ENCODE results near the gene ARNT2.
"Not testable (repeated sequence)": the region's sequence is repeated elsewhere in the genome, so short reads cannot be mapped to it uniquely, and the experiment has no call there.

Gene ARNT2

DNA sequence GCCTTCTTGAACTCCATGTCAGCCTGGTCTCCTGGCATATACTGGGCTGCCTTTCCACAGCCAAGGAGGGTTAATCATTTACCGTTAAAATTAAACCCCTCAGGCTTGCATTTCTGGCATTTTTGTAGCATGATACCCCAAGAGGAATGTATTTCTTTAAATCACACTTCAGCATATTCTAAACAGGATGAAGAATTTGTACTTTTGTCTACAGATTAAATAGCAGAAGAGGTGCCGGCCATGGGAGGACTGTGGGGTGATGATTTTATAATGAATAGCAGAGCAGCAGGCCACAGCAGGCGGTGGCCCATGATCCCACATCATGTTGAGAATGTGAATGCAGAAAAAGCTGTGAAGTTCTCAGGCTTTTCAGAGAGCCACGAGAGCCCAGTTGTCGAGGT is 90.2 kb downstream of the ARNT2 start:
- no peak for DNase-seq

DNA sequence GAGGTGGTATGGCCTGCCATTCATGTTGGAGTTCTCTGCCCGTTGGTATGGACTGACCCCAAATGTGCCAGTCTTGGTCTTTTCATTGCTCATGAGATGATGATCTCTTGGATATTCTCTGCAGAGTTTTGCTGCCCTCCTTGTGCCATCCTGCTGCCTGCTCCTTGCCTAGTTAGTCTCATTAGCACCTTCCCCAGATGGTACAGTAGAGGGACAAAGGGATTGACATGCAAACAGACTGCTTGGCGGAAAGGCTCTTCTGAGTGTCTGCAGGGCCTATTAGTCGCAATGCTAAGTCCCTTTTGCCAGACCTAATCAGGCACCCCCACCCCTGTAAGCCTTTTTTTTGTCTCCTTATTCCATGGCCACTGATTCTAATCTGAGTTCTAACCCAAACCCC is 90.6 kb downstream of the ARNT2 start:
- no peak for DNase-seq

DNA sequence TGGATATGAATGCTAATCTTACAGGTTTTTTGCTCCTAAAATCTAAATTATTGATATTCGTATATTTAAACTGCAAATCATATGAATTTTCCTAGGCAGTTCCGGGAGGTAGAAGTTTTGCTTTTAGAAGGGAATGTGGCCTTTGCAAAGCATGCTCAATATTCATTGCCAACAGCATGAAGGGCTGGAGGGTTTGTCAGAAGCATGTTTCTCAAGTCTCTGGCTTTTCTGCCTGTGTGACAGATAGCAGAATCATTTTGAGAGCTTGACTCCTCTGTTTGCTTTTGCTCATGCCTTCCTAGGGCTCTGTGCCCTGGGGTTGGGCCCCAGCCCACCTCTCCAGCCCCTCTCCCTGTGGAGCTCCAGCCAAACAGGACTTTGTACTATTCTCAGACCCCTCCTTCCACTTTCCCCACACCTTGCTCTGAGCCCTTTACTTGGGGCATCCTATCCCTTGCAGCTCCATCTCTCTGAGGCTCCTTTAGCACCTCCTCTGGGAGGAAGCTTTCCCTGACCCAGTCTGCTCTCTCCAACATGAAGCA is 91.3 kb downstream of the ARNT2 start:
- DNase-seq, result no peak

- no peak for DNase-seq
Measured at GRCh38 chr15:80496096-80496495, 91.9 kb downstream of the ARNT2 start.

DNA sequence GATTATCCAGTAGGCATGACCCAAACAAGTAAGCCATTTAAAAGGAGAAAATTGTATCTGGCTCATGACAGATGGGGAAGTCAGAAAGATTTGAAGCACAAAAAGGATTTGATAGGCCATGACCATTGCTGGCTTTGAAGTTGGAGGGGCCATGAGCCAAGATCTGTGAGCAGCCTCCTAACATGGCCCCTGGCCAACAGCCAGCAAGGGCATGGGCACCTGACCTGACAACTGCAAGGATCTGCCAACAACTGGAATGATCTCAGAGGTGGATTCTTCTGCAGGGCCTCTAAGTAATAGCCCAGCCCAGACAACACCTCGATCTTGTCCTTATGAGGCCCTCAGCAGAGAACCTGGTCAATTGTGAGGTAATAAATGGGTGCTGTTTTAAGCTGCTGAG is 93.0 kb downstream of the ARNT2 start:
- no peak for DNase-seq

DNA sequence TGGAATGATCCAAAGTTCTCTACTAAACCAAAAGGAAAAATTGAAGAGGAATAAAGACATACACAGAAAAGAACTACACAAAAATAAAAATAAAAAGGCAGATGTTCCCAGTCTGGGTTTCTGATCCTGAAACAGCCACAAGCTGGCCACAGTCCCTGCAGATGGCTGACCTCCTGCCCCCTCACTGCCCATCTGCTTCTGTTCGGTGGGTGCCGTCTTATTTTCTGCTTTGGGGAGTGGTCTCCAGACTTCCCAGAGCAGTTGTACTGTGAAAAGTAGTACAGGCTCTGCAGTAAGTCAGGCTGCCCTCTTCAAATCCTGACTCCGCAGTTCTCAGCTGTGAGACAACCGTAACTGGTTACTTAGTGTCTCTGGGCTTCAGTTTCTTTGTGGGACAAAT is 94.5 kb downstream of the ARNT2 start:
- DNase-seq, result no peak

DNA sequence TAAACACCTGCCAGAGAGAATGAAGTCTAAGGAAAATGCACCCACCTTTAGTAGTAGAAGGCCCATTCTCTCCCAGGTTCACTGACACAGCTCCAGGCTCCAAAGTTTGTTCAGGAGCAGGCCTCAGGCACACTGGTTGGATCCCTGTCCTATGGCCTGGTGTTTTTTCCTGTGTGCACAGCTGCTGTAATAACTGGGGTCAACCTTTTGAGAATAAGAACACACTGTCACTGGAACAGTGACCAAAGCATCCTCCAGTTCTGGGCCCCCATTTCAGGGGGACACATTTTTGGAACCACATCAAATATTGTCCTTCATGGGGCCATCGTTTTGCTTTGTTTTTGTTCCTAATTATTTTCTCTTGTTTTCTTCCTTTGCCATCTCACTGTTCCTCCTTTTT is 95.8 kb downstream of the ARNT2 start:
- DNase-seq, result no peak

DNA sequence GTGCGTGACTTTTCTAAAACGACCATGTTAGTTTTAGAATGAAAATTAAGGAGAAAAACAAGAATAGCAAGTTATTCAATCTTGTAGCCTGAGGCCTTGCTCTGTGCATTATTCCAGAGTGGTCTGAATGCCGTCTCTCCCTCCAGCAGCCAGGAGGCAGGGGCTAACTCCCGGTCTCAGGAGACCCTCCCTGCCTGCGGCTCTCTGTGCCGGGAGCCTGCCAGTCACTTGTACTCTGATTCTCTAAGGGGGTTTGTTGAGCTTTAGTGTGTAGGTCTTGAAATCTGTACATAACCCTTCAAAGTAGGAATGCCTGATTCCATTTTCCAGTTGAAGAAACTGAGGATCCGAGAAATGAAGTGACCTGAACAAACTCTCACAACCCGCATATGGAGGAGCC is 97.3 kb downstream of the ARNT2 start:
- DNase-seq, result no peak

DNA sequence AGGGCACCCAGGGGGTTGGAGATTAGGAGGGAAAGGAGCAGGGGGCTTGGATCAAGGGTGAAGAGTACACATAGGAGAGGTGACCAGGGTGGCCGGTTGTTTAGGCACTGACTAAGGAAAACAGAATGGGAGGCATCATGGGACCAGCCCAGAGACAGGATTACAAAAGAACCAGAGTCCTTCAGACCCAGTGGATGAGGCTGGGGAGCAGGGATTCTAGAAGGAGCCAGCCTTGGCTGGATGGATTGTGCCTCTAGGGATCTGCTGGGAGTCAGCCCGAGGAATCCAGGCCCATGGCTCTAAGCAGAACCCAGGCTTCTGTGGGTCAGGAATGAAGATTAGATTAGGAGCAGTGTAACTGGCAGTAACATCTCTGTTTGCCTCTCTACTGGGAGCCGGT is 98.6 kb downstream of the ARNT2 start:
- no peak for DNase-seq

- DNase-seq, result no peak
Measured at GRCh38 chr15:80503319-80503952, 99.3 kb downstream of the ARNT2 start.

DNA sequence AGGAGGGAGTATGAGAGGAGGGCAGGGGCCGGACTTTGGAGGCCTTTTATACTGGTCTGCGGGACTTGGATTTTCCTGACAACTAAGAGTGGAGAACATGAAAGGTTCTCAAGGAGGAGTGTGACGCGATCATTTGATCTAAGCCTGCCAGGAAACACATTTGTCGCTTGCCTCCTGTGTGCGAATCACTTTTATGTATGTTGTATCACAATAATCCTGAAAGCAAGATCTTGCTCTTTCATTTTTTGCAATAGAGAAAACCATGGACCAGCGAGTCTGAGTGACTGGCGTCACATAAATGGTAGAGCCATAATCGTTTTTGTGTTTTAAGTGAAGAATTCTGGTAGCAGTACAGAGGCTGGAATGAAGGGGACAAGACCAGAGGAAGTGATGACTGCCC is 100.7 kb downstream of the ARNT2 start:
- no peak for DNase-seq

- no peak for DNase-seq
Measured at GRCh38 chr15:80506286-80506893, 102.2 kb downstream of the ARNT2 start.

GRCh38 chr15:80507131-80507530 is 102.9 kb downstream of the ARNT2 start:
- DNase-seq, result no peak

DNA sequence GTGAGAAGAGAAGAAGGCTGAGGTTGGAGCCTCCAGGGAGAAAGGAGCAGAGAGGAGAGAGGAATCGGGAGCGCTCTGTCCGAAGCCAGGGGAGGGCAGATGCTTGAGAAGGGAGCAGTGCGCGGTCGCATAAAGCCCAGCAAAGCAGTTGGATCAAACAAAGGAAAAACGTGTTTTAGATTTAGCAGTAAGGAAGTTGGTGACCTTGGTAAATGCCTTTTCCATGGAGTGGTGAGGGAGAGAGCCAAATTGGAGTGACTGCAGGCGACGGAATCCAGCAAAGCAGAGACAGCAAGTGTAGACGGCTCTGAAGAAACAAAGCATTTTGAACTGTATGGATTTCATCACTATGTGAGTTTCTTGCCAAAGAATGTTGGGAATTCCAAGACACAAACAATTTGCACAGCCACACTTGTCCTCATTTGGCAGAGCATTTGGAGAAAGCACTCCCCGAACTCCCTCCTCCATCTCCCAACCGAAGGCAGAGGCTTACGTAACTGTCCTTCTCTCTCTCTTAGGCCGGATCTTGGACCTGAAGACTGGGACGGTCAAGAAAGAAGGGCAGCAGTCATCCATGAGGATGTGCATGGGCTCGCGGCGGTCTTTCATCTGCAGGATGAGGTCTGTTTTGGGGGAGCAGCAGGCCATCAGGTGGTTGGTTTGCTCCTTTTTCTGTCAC is 103.6 kb downstream of the ARNT2 start:
- DNase-seq, result no peak

DNA sequence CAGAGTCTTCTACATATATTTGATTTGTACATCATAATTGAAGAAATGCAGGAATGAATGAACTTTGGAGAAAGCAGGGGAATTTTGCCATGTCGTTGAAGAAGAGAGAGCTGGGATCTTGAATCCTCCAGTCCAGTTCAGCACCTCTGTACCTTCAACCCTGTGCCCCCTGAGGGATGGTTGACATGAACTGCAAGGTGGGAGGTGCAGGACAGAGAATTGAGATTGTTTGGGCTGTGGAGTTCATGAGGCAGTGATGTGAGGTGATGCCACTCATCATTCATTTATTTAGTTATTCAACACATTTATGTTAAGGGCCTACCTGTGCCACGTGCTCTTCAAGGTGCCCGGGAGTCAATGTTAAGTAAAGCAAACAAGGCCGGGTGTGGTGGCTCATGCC is 104.6 kb downstream of the ARNT2 start:
- no peak for DNase-seq

DNA sequence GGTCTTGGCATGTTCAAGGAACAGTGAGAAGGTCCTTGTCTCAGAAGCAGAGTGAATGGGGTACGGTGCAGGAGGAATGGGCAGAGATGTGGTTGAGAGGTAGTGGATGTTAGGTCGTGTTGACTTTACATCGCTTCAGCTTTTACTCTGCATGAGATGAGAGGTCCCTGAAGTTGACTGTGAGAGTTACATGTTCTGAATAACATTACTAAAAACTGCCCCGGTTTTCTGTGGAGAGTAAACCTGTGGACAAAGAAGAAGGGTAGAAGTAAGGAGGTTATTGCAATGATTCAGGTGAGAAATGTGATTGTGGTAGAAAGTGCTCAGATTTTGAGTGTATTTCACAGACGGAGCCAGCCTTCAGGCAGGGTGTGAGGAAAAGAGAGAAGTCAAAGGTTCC is 105.6 kb downstream of the ARNT2 start:
- no peak for DNase-seq

DNA sequence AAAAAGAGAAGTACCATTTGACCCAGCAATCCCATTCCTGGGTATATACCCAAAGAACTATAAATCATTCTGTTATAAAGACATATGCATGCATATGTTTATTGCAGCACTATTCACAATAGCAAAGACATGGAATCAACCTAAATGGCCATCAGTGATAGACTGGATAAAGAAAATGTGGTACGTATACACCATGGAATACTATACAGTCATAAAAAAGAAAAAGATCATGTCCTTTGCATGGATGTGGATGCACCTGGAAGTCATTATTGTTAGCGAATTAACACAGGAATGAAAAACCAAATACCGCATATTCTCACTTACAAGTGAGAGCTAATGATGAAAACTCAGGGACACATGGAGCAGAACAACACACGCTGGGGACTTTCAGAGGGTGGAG is 106.8 kb downstream of the ARNT2 start:
- not testable (repeated sequence) for DNase-seq

- DNase-seq, result no peak
Measured at GRCh38 chr15:80512726-80513660, 108.8 kb downstream of the ARNT2 start.

DNA sequence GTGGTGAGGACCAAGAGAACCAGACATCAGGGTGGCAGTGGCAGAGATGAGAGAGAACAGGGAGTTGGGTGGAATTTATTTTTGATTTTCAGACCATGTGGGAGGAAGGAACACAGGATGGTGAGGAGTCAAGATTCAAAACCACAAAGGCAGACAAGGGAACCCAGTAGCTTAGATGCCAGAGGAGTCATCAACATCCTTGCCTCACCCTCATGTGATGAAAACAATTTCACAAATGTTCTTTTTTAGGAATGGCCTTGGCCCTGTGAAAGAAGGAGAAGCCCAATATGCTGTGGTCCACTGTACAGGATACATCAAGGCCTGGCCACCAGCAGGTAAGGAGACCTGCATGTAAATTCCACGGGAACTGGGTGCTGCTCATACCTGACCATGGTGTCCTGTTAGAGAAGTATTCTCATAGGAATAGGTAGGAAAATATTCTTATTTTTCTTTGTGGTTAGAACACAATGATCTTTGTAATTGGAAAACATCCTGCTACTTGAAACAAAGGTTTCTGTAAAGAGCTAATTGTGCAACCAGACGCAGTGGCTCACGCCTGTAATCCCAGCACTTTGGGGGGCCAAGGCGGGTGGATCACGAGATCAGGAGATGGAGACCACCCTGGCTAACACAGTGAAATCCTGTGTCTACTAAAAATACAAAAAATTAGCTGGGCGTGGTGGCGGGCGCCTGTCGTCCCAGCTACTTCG is 110.0 kb downstream of the ARNT2 start:
- DNase-seq, result no peak

GRCh38 chr15:80517290-80517689 is 113.1 kb downstream of the ARNT2 start:
- no peak for DNase-seq

GRCh38 chr15:80518522-80518921 is 114.3 kb downstream of the ARNT2 start:
- DNase-seq, result no peak

DNA sequence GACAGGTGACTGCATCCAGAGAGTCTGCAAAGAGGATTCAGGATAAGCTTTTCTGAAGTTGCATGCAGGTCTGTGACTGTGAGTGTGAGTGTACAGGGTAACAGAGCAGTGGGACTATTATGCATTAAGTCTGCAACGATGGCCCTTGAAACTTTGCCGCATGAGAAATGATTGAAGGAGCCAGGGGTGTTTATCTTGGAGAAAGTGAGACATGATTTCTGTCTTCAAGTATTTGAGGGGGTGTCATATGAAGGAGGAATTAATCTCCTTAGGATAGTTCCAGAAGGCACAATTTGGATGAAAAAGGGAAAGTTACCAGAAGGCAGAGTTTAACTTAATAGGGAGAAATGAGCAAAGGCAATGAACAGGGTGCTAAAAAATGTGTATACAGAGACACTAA is 119.6 kb downstream of the ARNT2 start:
- no peak for DNase-seq

DNA sequence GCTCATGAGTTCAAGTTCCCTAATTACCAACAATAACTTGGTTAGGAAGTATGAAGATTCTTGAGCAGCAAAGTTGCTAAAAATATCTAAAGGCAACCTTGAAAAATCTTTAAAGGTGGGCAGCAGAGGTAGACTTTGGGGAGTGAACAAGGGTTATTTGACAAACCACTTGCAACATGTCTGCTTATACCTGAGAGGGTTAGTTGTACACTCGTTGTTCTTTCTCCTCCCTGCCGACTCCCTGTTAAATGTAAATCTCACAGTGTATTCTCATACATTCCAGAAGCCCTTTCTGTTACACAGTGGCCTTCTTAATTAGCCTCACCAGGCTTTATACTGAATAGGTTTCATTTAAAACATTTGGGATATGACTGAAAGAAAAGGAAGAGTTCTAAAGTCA is 121.7 kb downstream of the ARNT2 start:
- DNase-seq, result no peak
